Endothelial cell of umbilical vein (primary cell): ENCODE data around the gene C15orf40. TPM values are rescaled to one million over a fixed set of nuclear protein-coding genes. Genes with fewer than 3 reads are reported as not detected.

Source experiments
- BruUV-seq: library from RNA; stranded (reverse); fragments of 400-500 nt; replicated peaks from 2 replicates; lab custom pipeline; 2021; lab: Mats Ljungman, UMichigan
- CTCF ChIA-PET: fragments of 300-600, 350-600 bp; sonication (Branson Sonifier 250); formaldehyde crosslinking; loops from one replicate; lab custom pipeline; 2021; ENCODE audit warnings: antibody characterized with exemption, inconsistent platforms; lab: Charles Lee
- POLR2A ChIA-PET: fragments of 300-600, 350-600 bp; sonication (Branson Sonifier 250); formaldehyde crosslinking; loops from one replicate; lab custom pipeline; 2021; ENCODE audit warnings: antibody characterized with exemption, inconsistent platforms; lab: Charles Lee
- DNase-seq: peaks from one replicate; pipeline ENCODE4 v3.0.0-alpha.2; 2011; ENCODE audit warnings: low read depth, low spot score
- FAIRE-seq: peaks from 2 replicates; lab custom pipeline; 2011; peaks lifted over from hg19 to GRCh38; lab: Jason Lieb, UNC
- H2AFZ ChIP-seq: 2 replicates; pipeline ENCODE4 v1.6.0; 2012; ENCODE audit warnings: low read depth, low read length, control low read depth, inconsistent platforms
- H3K27ac ChIP-seq: 2 replicates; pipeline ENCODE4 v1.5.1; 2011; ENCODE audit warnings: low read depth, mild to moderate bottlenecking, control low read depth, low read length, moderate library complexity; ENCODE audit not compliant: insufficient read depth
- H3K27me3 ChIP-seq, 2 experiments: 2 replicates each; pipeline versions ENCODE4 v1.6.0 to v1.6.1; 2011; ENCODE audit warnings: low read length in 2 of 2, mixed read lengths in 1 of 2; ENCODE audit not compliant: control insufficient read depth in 2 of 2, insufficient read depth in 2 of 2
- H3K36me3 ChIP-seq, 2 experiments: 2 replicates in 1 of 2; 3 replicates in 1 of 2; pipeline ENCODE4 v1.5.1; 2011; ENCODE audit warnings: low read length in 2 of 2, mild to moderate bottlenecking in 1 of 2, moderate library complexity in 1 of 2; ENCODE audit not compliant: control insufficient read depth in 2 of 2, insufficient read depth in 2 of 2; ENCODE audit errors: extremely low read depth in 1 of 2
- H3K4me1 ChIP-seq: 3 replicates; pipeline ENCODE4 v1.5.1; 2011; ENCODE audit warnings: mild to moderate bottlenecking, low read length; ENCODE audit not compliant: control insufficient read depth, insufficient read depth; ENCODE audit errors: extremely low read depth
- H3K4me2 ChIP-seq: 2 replicates; pipeline ENCODE4 v1.6.1; 2011; ENCODE audit warnings: low read length, control low read depth, mixed read lengths; ENCODE audit not compliant: insufficient read depth
- H3K4me3 ChIP-seq, 3 experiments: fragments of 200-600 bp in 1 of 3; sonication (generic), shearing (Covaris generic) in 1 of 3; replicated peaks in 1 of 3; 2 replicates each; pipeline ENCODE4 v1.5.1; 2011 to 2016; ENCODE audit warnings: control low read depth in 3 of 3, low read length in 3 of 3, mild to moderate bottlenecking in 2 of 3, inconsistent platforms in 1 of 3, low read depth in 1 of 3, moderate library complexity in 1 of 3; ENCODE audit not compliant: insufficient read depth in 1 of 3
- H3K79me2 ChIP-seq: 2 replicates; pipeline ENCODE4 v1.6.0; 2012; ENCODE audit warnings: low read length, inconsistent platforms; ENCODE audit not compliant: control insufficient read depth, insufficient read depth
- H3K9ac ChIP-seq: replicated peaks from 2 replicates; pipeline ENCODE3; 2011; ENCODE audit warnings: low read length, control low read depth; ENCODE audit not compliant: insufficient read depth; ENCODE audit errors: extremely low read depth
- H3K9me1 ChIP-seq: replicated peaks from 3 replicates; pipeline ENCODE4 v1.6.0; 2011; ENCODE audit warnings: mild to moderate bottlenecking, low read length; ENCODE audit not compliant: control insufficient read depth, insufficient read depth; ENCODE audit errors: extremely low read depth
- H3K9me3 ChIP-seq: replicated peaks from 2 replicates; pipeline ENCODE4 v1.5.1; 2012; ENCODE audit warnings: low read length, inconsistent platforms; ENCODE audit not compliant: control insufficient read depth, insufficient read depth
- H4K20me1 ChIP-seq: replicated peaks from 2 replicates; pipeline ENCODE3; 2011; ENCODE audit warnings: mild to moderate bottlenecking, low read length; ENCODE audit not compliant: control insufficient read depth, insufficient read depth; ENCODE audit errors: extremely low read depth
- CTCF ChIP-seq, 2 donors: IDR thresholded peaks; 1 replicate in 1 of 2; 2 replicates in 1 of 2; pipeline ENCODE4 v1.5.1; 2011; ENCODE audit warnings: low read length in 2 of 2, mild to moderate bottlenecking in 2 of 2, moderate library complexity in 2 of 2, control low read depth in 1 of 2, inconsistent platforms in 1 of 2, low read depth in 1 of 2; ENCODE audit not compliant: insufficient read depth in 1 of 2; ENCODE audit errors: extremely low read depth in 1 of 2
- EZH2 ChIP-seq: IDR thresholded peaks from 2 replicates; pipeline ENCODE4 v1.6.1; 2012; ENCODE audit warnings: borderline replicate concordance, low read depth, mild to moderate bottlenecking, moderate library complexity, low read length, inconsistent platforms; ENCODE audit not compliant: severe bottlenecking
- FOS ChIP-seq: IDR thresholded peaks from 2 replicates; pipeline ENCODE4 v1.6.1; 2011; ENCODE audit warnings: mild to moderate bottlenecking, low read length, moderate library complexity, borderline replicate concordance; ENCODE audit not compliant: insufficient read depth
- GATA2 ChIP-seq: IDR thresholded peaks from 2 replicates; pipeline ENCODE4 v1.7.0; 2011; ENCODE audit warnings: low read depth, mild to moderate bottlenecking, moderate library complexity, mixed read lengths, low read length; ENCODE audit not compliant: insufficient read length, insufficient read depth
- JUN ChIP-seq: IDR thresholded peaks from 2 replicates; pipeline ENCODE4 v1.6.1; 2011; ENCODE audit warnings: borderline replicate concordance, low read depth; ENCODE audit not compliant: insufficient read length, insufficient read depth
- MAX ChIP-seq: IDR thresholded peaks from 2 replicates; pipeline ENCODE4 v1.6.1; 2011; ENCODE audit not compliant: insufficient read depth, insufficient read length
- MYC ChIP-seq: IDR thresholded peaks from one replicate; pipeline ENCODE4 v1.6.1; 2011; ENCODE audit warnings: mild to moderate bottlenecking, low read depth, low read length
- POLR2A ChIP-seq: IDR thresholded peaks from 2 replicates; pipeline ENCODE4 v1.6.1; 2012; ENCODE audit warnings: low read depth, mild to moderate bottlenecking, control low read depth, low read length
- POLR2AphosphoS5 ChIP-seq: IDR thresholded peaks from 2 replicates; pipeline ENCODE4 v1.6.1; 2012; ENCODE audit warnings: low read depth, mild to moderate bottlenecking, control low read depth, low read length, moderate library complexity; ENCODE audit not compliant: insufficient read depth
- dilution Hi-C: fragments of 300-500 bp; cut with MboI; formaldehyde crosslinking; loops from one replicate; pipeline ENCODE4 v1.15.0; 2019; ENCODE audit warnings: low sequenced_read_pairs; ENCODE audit not compliant: extremely low pct_ligation_motif_present
- intact Hi-C: fragments of 100-400 bp; cut with micrococcal nuclease; formaldehyde crosslinking; loops from one replicate; pipeline ENCODE4 v1.10.0; 2022
- polyA plus RNA-seq, 4 experiments: library from polyadenylated mRNA; depleted of rRNA in 3 of 4; stranded (reverse) in 3 of 4; unstranded in 1 of 4; fragments of >200 nt; gene quantifications; 2 replicates each; pipeline versions ENCODE4 v1.2.1 to v1.2.3, GENCODE V29; 2011 to 2012; ENCODE audit warnings: missing spikeins in 1 of 4
- total RNA-seq: library from RNA; stranded (reverse); gene quantifications from 2 replicates; pipeline ENCODE4 v1.2.3, GENCODE V29; 2021

The C15orf40 gene
- total and polyA plus RNA-seq, 2 donors (not counting 3 experiments of a cell fraction or from before 2014, with no cell fraction given), result 15.4 to 27.9 TPM

- Histone ChIP-seq H3K9me3 (no peaks in the 10 kb centered on the region), H3K4me3 (no peak overlapping the region), H3K9ac (no peak overlapping the region), H3K27ac (no peak overlapping the region), H3K79me2 (no peaks in the 10 kb centered on the region), H3K36me3 (no peaks in the 10 kb centered on the region), H3K27me3 (peaks cover 0 to 2% of the 10 kb centered on the region in 2 experiments), H3K9me1 (no peaks in the 10 kb centered on the region), H4K20me1 (no peaks in the 10 kb centered on the region), H2AFZ (no peak overlapping the region), H3K4me1 (no peaks in the 10 kb centered on the region), H3K4me2 (no peak overlapping the region)
- ChIA-PET POLR2A (no interaction called here), CTCF (no interaction called here)
- intact Hi-C loops (no loop called here), dilution Hi-C loops (no loop called here)
- FAIRE-seq (no peak), DNase-seq (no peak)
- BruUV-seq, result no TSS peak
- TF ChIP-seq GATA2, result no peak
- TF ChIP-seq MAX, result no peak
- no peak for TF ChIP-seq EZH2
- no peak for TF ChIP-seq POLR2AphosphoS5
- TF ChIP-seq MYC, result no peak
- no peak for TF ChIP-seq CTCF (IDR thresholded peaks at IDR 0.05; ENCODE audit: extremely low read depth in 1 of 2, insufficient read depth in 1 of 2, low read depth in 1 of 2, low read length in 2 of 2)
- no peak for TF ChIP-seq FOS
- no peak for TF ChIP-seq JUN
- no peak for TF ChIP-seq POLR2A
Measured at GRCh38 chr15:82944056-82944455, 67.4 kb downstream of the C15orf40 start.
